Calu3 (cell line): ENCODE measurements around the gene BCL11A. TPM values are rescaled to one million over a fixed set of nuclear protein-coding genes. Genes with fewer than 3 reads are reported as not detected.

Experiments
- BruUV-seq: library from RNA; stranded (reverse); fragments of 400-500 nt; replicated peaks from 2 replicates; lab custom pipeline; 2021; lab: Mats Ljungman, UMichigan
- CTCF ChIA-PET: fragments of 300-600 bp; sonication (Branson Sonifier 250); formaldehyde crosslinking; loops from one replicate; lab custom pipeline; 2022; ENCODE audit warnings: antibody characterized with exemption; lab: Charles Lee
- DNase-seq: peaks from one replicate; pipeline ENCODE4 v3.0.0; 2022
- H3K27ac Mint-ChIP-seq: one replicate; pipeline ENCODE4 v1.8.0; 2022; ENCODE audit warnings: mixed read lengths; ENCODE audit not compliant: unreplicated experiment
- H3K27me3 Mint-ChIP-seq: one replicate; pipeline ENCODE4 v1.8.0; 2022; ENCODE audit warnings: mixed read lengths; ENCODE audit not compliant: unreplicated experiment
- H3K36me3 Mint-ChIP-seq: one replicate; pipeline ENCODE4 v1.8.0; 2022; ENCODE audit warnings: mild to moderate bottlenecking, moderate library complexity, mixed read lengths; ENCODE audit not compliant: insufficient read depth, unreplicated experiment
- H3K4me1 Mint-ChIP-seq: one replicate; pipeline ENCODE4 v1.8.0; 2022; ENCODE audit warnings: mild to moderate bottlenecking, low read depth, mixed read lengths; ENCODE audit not compliant: unreplicated experiment
- H3K4me3 Mint-ChIP-seq: one replicate; pipeline ENCODE4 v1.8.0; 2022; ENCODE audit warnings: mild to moderate bottlenecking, low read depth, moderate library complexity, mixed read lengths; ENCODE audit not compliant: unreplicated experiment
- H3K9me3 Mint-ChIP-seq: one replicate; pipeline ENCODE4 v1.8.0; 2022; ENCODE audit warnings: low read depth, mixed read lengths; ENCODE audit not compliant: unreplicated experiment
- intact Hi-C: fragments of 100-400 bp; cut with micrococcal nuclease; formaldehyde crosslinking; loops from one replicate; pipeline ENCODE4 v1.10.0; 2022; ENCODE audit not compliant: unreplicated experiment
- total RNA-seq: library from RNA; stranded (reverse); gene quantifications from 2 replicates; pipeline ENCODE4 v1.2.3, GENCODE V29; 2022
- TF ChIP-seq, protein P1 (sequence below): fragments of 200-600 bp; IDR thresholded peaks from one replicate; pipeline ENCODE4 v1.8.0; 2022; ENCODE audit warnings: antibody characterized with exemption; ENCODE audit not compliant: unreplicated experiment

BCL11A gene
- total RNA-seq, 1 experiment from 2014 or later = 8.5 TPM

DNA sequence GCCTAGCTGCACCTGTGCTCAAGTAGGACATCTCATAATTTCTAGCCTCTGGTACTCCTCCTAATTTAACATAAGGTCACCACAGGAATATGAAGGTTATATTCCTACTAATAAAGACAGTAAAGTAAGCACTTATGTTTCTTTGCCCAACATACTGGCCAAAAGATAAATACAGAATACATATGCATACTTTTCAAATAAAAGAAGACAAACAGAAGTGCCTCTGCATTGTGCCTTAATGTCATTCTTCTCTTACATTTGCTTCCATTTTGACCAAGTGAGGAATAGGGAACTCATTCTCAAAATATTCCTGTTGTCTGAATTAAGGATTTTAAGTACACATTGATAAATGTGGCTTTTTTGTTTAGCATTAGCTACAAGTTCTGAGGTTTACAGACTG is 5.6 kb downstream of the BCL11A start:
- TF ChIP-seq, protein P1, sequence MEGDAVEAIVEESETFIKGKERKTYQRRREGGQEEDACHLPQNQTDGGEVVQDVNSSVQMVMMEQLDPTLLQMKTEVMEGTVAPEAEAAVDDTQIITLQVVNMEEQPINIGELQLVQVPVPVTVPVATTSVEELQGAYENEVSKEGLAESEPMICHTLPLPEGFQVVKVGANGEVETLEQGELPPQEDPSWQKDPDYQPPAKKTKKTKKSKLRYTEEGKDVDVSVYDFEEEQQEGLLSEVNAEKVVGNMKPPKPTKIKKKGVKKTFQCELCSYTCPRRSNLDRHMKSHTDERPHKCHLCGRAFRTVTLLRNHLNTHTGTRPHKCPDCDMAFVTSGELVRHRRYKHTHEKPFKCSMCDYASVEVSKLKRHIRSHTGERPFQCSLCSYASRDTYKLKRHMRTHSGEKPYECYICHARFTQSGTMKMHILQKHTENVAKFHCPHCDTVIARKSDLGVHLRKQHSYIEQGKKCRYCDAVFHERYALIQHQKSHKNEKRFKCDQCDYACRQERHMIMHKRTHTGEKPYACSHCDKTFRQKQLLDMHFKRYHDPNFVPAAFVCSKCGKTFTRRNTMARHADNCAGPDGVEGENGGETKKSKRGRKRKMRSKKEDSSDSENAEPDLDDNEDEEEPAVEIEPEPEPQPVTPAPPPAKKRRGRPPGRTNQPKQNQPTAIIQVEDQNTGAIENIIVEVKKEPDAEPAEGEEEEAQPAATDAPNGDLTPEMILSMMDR = no peak
- Mint-ChIP-seq H3K36me3 (peaks cover 28% of the 10 kb centered on the region), H3K27me3 (peaks cover 79% of the 10 kb centered on the region), H3K27ac (no peak overlapping the region), H3K9me3 (no peaks in the 10 kb centered on the region), H3K4me1 (no peaks in the 10 kb centered on the region), H3K4me3 (no peak overlapping the region)
- no peak for DNase-seq
- BruUV-seq = no TSS peak
- CTCF ChIA-PET = interaction anchor here (0.6 kb wide), 1 partner anchor 226 kb away, joined by 3 read pairs; no protein-coding TSS in a partner anchor
- intact Hi-C loops = loop anchor here (2.0 kb wide), 1 partner anchor 1239 kb away; no protein-coding TSS in a partner anchor

DNA sequence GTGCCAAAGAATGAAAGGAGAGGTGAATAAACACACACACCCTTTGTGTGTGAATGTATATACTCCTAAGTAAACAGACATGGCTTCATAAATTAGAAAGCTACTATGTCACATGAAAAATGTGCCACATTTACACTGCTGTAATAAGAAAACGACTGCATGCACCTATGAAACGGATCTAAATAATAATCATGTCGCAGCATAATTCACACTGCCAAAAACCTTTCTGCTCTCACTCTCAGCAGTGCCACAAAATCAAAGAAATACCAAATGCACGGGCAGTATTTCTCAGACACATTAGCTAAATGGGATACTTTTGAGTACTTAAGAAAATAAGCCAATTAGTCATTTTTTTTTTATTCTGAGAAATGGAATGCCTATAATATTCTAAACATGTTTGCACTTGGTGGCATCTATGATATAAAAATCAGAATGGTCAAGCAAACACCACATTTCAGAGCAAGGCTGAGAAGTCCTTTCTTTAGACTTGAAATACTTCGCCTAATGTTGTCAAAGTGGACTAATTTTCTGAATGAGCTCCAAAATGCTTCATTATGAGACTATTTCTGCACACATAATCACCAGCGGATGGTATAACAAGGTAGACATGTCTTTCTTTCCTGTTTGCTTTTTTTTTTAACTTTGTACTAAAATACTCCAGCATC is 6.6 kb downstream of the BCL11A start:
- Mint-ChIP-seq H3K27ac (no peak overlapping the region), H3K27me3 (peaks cover 69% of the 10 kb centered on the region), H3K4me3 (no peak overlapping the region), H3K9me3 (no peaks in the 10 kb centered on the region), H3K4me1 (no peaks in the 10 kb centered on the region), H3K36me3 (peaks cover 21% of the 10 kb centered on the region)
- intact Hi-C loops = no loop called here
- no peak for DNase-seq
- CTCF ChIA-PET = interaction anchor here (0.6 kb wide), 1 partner anchor 12 kb away, joined by 7 read pairs; no protein-coding TSS in a partner anchor
- TF ChIP-seq, protein P1 = no peak
- BruUV-seq = no TSS peak

DNA sequence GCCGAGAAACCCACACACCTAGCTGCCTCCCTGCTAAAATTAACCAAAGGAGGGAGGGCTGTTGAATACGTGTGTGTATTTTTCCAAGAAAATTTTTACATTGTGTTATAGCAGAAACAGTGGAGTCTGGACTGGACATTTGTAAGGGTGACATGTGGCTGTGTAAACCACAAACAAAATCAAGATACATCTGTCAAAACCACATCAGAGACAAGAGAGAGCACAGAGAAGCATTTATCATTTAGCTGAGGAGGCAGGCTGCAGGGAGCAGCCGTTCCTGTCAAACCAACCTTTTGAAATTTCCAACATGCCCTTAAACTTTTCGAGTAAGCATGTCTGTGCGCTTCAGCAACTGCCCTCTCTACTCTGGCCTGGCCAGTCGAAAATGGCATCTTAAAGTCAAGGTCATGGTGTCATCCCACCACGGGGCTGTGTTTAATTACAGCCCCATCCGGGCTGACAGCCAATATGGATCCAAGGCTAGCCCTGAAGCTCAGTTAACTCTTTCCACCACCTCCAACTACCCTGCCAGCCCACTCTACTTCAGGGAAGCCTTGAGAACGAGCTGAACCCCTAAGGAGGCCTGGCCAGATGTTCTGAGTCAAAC is 8.4 kb downstream of the BCL11A start:
- Mint-ChIP-seq H3K27me3 (peaks cover 73% of the 10 kb centered on the region), H3K9me3 (no peaks in the 10 kb centered on the region), H3K27ac (no peak overlapping the region), H3K4me1 (no peaks in the 10 kb centered on the region), H3K4me3 (no peak overlapping the region), H3K36me3 (peaks cover 14% of the 10 kb centered on the region)
- CTCF ChIA-PET = no interaction called here
- DNase-seq = no peak
- intact Hi-C loops = no loop called here
- TF ChIP-seq, protein P1 = no peak
- no TSS peak for BruUV-seq

DNA sequence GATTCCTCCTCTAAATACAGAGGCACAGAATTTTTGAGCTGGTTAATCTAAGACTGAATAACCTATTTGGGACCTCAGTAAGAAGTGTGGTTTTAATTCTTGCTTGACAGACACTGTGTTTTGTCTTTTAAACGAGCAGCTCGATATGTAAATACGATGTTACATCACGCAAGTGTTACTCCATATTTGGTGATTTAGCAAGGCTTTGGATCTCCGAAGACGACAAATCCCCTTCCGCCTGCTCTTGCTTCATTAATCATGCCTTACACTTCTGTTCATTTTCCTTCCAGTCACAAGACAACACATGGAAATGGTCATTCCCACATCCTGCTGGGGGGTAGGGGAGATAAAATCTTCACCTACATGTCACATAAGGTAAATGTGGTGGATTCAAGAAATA is 9.4 kb downstream of the BCL11A start:
- peaks cover 4% of the 10 kb centered on the region for H3K36me3 Mint-ChIP-seq
- no TSS peak for BruUV-seq
- H3K4me1 Mint-ChIP-seq = no peaks in the 10 kb centered on the region
- H3K27me3 Mint-ChIP-seq = peaks cover 67% of the 10 kb centered on the region
- no peaks in the 10 kb centered on the region for H3K9me3 Mint-ChIP-seq
- CTCF ChIA-PET = no interaction called here
- H3K4me3 Mint-ChIP-seq = no peak overlapping the region
- intact Hi-C loops = no loop called here
- TF ChIP-seq, protein P1 = no peak
- DNase-seq = no peak
- no peak overlapping the region for H3K27ac Mint-ChIP-seq
